ENCODE measurements around the gene INHBE. TPM values are rescaled to one million over a fixed set of nuclear protein-coding genes. Genes with fewer than 3 reads are reported as not detected.

The INHBE gene
- total RNA-seq, 1 donor = 3.3 TPM

GRCh38 chr12:57444744-57445143 lies 10.4 kb upstream of the INHBE start:
- TF ChIP-seq CTCF (IDR thresholded peaks at IDR 0.05; ENCODE audit: extremely low read depth, low read depth, low read length) = no peak
- DNase-seq (ENCODE audit: insufficient read length, low spot score, missing footprints) = no peak
- Histone ChIP-seq H3K27ac (ENCODE audit: low read depth, low read length) (no peak overlapping the region), H3K4me3 (ENCODE audit: insufficient read depth, low read length) (no peak overlapping the region), H3K36me3 (ENCODE audit: insufficient read depth, low read length) (no peaks in the 10 kb centered on the region), H3K79me2 (ENCODE audit: insufficient read depth, low read length) (no peaks in the 10 kb centered on the region), H4K20me1 (ENCODE audit: insufficient read depth, low read length) (no peaks in the 10 kb centered on the region), H2AFZ (ENCODE audit: low read length) (peak overlapping the region; percentile 35), H3K27me3 (ENCODE audit: insufficient read depth, low read length) (no peaks in the 10 kb centered on the region), H3K4me1 (ENCODE audit: insufficient read depth, low read length) (no peaks in the 10 kb centered on the region), H3K9me3 (ENCODE audit: low read depth, low read length) (no peaks in the 10 kb centered on the region), H3K4me2 (ENCODE audit: insufficient read depth, low read length) (no peak overlapping the region)

DNA sequence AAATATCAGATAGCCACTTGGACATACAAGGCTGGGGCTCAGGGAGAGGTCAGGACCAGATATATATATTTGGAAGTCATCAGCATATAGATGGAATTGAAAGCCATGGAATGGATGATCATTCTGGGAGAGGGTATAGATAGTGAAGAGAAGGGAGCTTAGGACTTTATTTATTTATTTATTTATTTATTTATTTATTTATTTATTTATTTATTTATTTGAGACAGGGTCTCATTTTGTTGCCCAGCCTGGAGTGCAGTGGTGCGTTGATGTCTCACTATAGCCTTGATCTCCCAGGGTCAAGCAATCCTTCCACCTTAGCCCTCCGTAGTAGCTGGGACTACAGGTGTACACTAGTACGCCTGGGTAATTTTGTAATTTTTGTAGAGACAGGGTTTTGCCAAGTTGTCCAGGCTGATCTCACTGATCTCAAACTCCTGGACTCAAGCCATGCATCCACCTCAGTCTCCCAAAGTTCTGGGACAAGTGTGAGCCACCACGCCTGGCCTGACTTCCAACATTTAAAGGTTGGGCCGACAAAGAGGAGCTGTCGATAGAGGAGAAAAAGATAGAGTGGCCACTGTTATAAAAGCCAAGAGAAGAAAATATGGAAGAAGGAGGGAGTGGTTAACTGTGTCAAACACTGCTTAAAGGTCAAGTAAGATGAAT lies 8.7 kb upstream of the INHBE start:
- no peak for TF ChIP-seq CTCF (IDR thresholded peaks at IDR 0.05; ENCODE audit: extremely low read depth, low read depth, low read length)
- Histone ChIP-seq H4K20me1 (ENCODE audit: insufficient read depth, low read length) (no peaks in the 10 kb centered on the region), H2AFZ (ENCODE audit: low read length) (no peak overlapping the region), H3K27me3 (ENCODE audit: insufficient read depth, low read length) (no peaks in the 10 kb centered on the region), H3K79me2 (ENCODE audit: insufficient read depth, low read length) (no peaks in the 10 kb centered on the region), H3K4me3 (ENCODE audit: insufficient read depth, low read length) (no peak overlapping the region), H3K4me2 (ENCODE audit: insufficient read depth, low read length) (no peak overlapping the region), H3K4me1 (ENCODE audit: insufficient read depth, low read length) (peaks cover 10% of the 10 kb centered on the region), H3K9me3 (ENCODE audit: low read depth, low read length) (no peaks in the 10 kb centered on the region), H3K27ac (ENCODE audit: low read depth, low read length) (no peak overlapping the region), H3K36me3 (ENCODE audit: insufficient read depth, low read length) (no peaks in the 10 kb centered on the region)
- DNase-seq (ENCODE audit: insufficient read length, low spot score, missing footprints) = no peak

- no peaks in the 10 kb centered on the region for H3K79me2 ChIP-seq (ENCODE audit: insufficient read depth, low read length)
- H3K27ac ChIP-seq (ENCODE audit: low read depth, low read length) = no peak overlapping the region
- peaks cover 25% of the 10 kb centered on the region for H3K4me1 ChIP-seq (ENCODE audit: insufficient read depth, low read length)
- no peak for TF ChIP-seq CTCF (IDR thresholded peaks at IDR 0.05; ENCODE audit: extremely low read depth, low read depth, low read length)
- H3K27me3 ChIP-seq (ENCODE audit: insufficient read depth, low read length) = no peaks in the 10 kb centered on the region
- no peaks in the 10 kb centered on the region for H3K9me3 ChIP-seq (ENCODE audit: low read depth, low read length)
- H2AFZ ChIP-seq (ENCODE audit: low read length) = no peak overlapping the region
- H3K4me3 ChIP-seq (ENCODE audit: insufficient read depth, low read length) = no peak overlapping the region
- DNase-seq (ENCODE audit: insufficient read length, low spot score, missing footprints) = no peak
- no peak overlapping the region for H3K4me2 ChIP-seq (ENCODE audit: insufficient read depth, low read length)
- H4K20me1 ChIP-seq (ENCODE audit: insufficient read depth, low read length) = no peaks in the 10 kb centered on the region
- H3K36me3 ChIP-seq (ENCODE audit: insufficient read depth, low read length) = no peaks in the 10 kb centered on the region
These were observed 6.4 kb upstream of the INHBE start for GRCh38 chr12:57448669-57449068.

DNA sequence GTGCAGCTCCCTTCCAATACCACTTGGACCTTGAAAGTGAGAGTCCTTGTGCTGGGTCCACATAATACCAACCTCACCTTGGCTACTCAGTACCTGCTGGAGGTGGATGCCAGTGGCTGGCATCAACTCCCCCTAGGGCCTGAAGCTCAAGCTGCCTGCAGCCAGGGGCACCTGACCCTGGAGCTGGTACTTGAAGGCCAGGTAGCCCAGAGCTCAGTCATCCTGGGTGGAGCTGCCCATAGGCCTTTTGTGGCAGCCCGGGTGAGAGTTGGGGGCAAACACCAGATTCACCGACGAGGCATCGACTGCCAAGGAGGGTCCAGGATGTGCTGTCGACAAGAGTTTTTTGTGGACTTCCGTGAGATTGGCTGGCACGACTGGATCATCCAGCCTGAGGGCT lies 5.7 kb upstream of the INHBE start:
- Histone ChIP-seq H3K27me3 (ENCODE audit: insufficient read depth, low read length) (no peaks in the 10 kb centered on the region), H3K4me3 (ENCODE audit: insufficient read depth, low read length) (no peak overlapping the region), H2AFZ (ENCODE audit: low read length) (no peak overlapping the region), H3K79me2 (ENCODE audit: insufficient read depth, low read length) (no peaks in the 10 kb centered on the region), H3K9me3 (ENCODE audit: low read depth, low read length) (no peaks in the 10 kb centered on the region), H4K20me1 (ENCODE audit: insufficient read depth, low read length) (no peaks in the 10 kb centered on the region), H3K36me3 (ENCODE audit: insufficient read depth, low read length) (no peaks in the 10 kb centered on the region), H3K4me1 (ENCODE audit: insufficient read depth, low read length) (peaks cover 25% of the 10 kb centered on the region), H3K27ac (ENCODE audit: low read depth, low read length) (no peak overlapping the region), H3K4me2 (ENCODE audit: insufficient read depth, low read length) (no peak overlapping the region)
- DNase-seq (ENCODE audit: insufficient read length, low spot score, missing footprints) = no peak
- TF ChIP-seq CTCF (IDR thresholded peaks at IDR 0.05; ENCODE audit: extremely low read depth, low read depth, low read length) = no peak
